GM21825 (cell line): Measurements from ENCODE around the gene SYT6.

ENCODE experiments used
- ATAC-seq: cut with Tn5 transposase; IDR thresholded peaks from one replicate; pipeline ENCODE4 v1.9.1; 2021; ENCODE audit warnings: mild to moderate bottlenecking, moderate library complexity; ENCODE audit not compliant: unreplicated experiment

Gene SYT6

GRCh38 chr1:114153261-114154145, at the start of gene SYT6:
TSS of gene SYT6 (minus strand) at chr1:114153869. CDS start at chr1:114153772, 97 bp downstream.
- ATAC-seq: no peak

- ATAC-seq: no peak
Observed at GRCh38 chr1:114201486-114201885, 47.8 kb upstream of the SYT6 start.

- ATAC-seq: no peak
Observed at GRCh38 chr1:114199017-114199594, 45.4 kb upstream of the SYT6 start.

- no peak for ATAC-seq
Observed at GRCh38 chr1:114196992-114197907, 43.6 kb upstream of the SYT6 start.

- ATAC-seq: no peak
Observed at GRCh38 chr1:114195819-114196218, 42.1 kb upstream of the SYT6 start.

GRCh38 chr1:114192328-114192727, 38.7 kb upstream of the SYT6 start:
- ATAC-seq: no peak

- ATAC-seq: no peak
Observed at GRCh38 chr1:114189398-114189797, 35.7 kb upstream of the SYT6 start.

- no peak for ATAC-seq
Observed at GRCh38 chr1:114181356-114181755, 27.7 kb upstream of the SYT6 start.

- no peak for ATAC-seq
Observed at GRCh38 chr1:114180742-114181141, 27.1 kb upstream of the SYT6 start.

GRCh38 chr1:114178936-114179335, 25.3 kb upstream of the SYT6 start:
- no peak for ATAC-seq

GRCh38 chr1:114177282-114177681, 23.6 kb upstream of the SYT6 start:
- ATAC-seq: no peak

GRCh38 chr1:114176366-114176765, 22.7 kb upstream of the SYT6 start:
- ATAC-seq: no peak

- no peak for ATAC-seq
Observed at GRCh38 chr1:114173680-114174079, 20.0 kb upstream of the SYT6 start.

- ATAC-seq: no peak
Observed at GRCh38 chr1:114169509-114169908, 15.8 kb upstream of the SYT6 start.

GRCh38 chr1:114167226-114167625, 13.6 kb upstream of the SYT6 start:
- no peak for ATAC-seq

- ATAC-seq: no peak
Observed at GRCh38 chr1:114164840-114165543, 11.3 kb upstream of the SYT6 start.

- no peak for ATAC-seq
Observed at GRCh38 chr1:114159941-114160340, 6.3 kb upstream of the SYT6 start.

- ATAC-seq: no peak
Observed at GRCh38 chr1:114157275-114157660, 3.6 kb upstream of the SYT6 start.

- ATAC-seq: no peak
Observed at GRCh38 chr1:114156538-114157274, 3.0 kb upstream of the SYT6 start.

GRCh38 chr1:114155706-114156105, 2.0 kb upstream of the SYT6 start:
- ATAC-seq: no peak
